ENCODE results near the gene CCT8L2. TPM values are rescaled to one million over a fixed set of nuclear protein-coding genes. Genes with fewer than 3 reads are reported as not detected.
"Not testable (repeated sequence)": the region's sequence is repeated elsewhere in the genome, so short reads cannot be mapped to it uniquely, and the experiment has no call there.

The CCT8L2 gene, protein sequence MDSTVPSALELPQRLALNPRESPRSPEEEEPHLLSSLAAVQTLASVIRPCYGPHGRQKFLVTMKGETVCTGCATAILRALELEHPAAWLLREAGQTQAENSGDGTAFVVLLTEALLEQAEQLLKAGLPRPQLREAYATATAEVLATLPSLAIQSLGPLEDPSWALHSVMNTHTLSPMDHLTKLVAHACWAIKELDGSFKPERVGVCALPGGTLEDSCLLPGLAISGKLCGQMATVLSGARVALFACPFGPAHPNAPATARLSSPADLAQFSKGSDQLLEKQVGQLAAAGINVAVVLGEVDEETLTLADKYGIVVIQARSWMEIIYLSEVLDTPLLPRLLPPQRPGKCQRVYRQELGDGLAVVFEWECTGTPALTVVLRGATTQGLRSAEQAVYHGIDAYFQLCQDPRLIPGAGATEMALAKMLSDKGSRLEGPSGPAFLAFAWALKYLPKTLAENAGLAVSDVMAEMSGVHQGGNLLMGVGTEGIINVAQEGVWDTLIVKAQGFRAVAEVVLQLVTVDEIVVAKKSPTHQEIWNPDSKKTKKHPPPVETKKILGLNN
- total RNA-seq = not detected in 2 replicates

GRCh38 chr22:16592710-16593109, at the start of gene CCT8L2:
Gene CCT8L2 (minus strand): TSS chr22:16592810. CDS start chr22:16592550, 260 bp downstream.
- DNase-seq (ENCODE audit: extremely low read depth, low read depth, low spot score) = not testable (repeated sequence)

DNA sequence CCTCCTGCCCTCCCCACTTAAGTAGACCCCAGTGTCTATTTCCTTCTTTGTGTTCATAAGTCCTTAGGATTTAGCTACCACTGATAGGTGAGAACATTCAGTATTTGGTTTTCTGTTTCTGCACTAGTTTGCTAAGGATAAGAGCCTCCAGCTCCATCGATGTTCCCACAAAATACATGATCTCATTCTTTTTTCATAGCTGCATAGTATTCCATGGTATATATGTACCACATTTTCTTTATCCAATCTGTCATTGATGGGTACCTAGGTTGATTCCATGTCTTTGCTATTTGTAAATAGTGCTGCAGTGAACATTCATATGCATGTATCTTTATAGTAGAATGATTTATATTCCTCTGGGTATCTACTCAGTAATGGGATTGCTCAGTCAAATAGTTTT, 42.8 kb upstream of the CCT8L2 start:
- DNase-seq (ENCODE audit: extremely low read depth, low read depth, low spot score) = not testable (repeated sequence)

- not testable (repeated sequence) for DNase-seq (ENCODE audit: extremely low read depth, low read depth, low spot score)
Measured at GRCh38 chr22:16634092-16634491, 41.5 kb upstream of the CCT8L2 start.

DNA sequence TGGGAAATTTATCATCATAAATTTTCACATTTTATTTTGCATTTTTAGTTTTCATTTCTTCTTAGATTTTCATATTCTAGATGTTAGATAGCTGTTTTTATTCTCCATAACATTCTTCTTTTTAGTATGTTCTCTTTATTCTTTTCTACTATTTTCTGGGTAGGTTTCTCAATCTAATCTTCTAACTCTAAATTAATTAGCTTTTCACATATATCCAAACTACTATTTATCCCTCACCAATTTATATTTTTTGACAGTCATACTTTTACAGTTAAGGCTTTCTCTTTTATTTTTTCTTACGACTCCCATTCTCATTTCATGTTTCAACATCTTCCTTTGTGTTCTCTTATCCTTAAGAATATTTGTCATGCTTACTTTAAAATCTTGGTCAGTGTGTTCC, 35.9 kb upstream of the CCT8L2 start:
- not testable (repeated sequence) for DNase-seq (ENCODE audit: extremely low read depth, low read depth, low spot score)

- not testable (repeated sequence) for DNase-seq (ENCODE audit: extremely low read depth, low read depth, low spot score)
Measured at GRCh38 chr22:16625018-16625417, 32.4 kb upstream of the CCT8L2 start.

- not testable (repeated sequence) for DNase-seq (ENCODE audit: extremely low read depth, low read depth, low spot score)
Measured at GRCh38 chr22:16623595-16623994, 31.0 kb upstream of the CCT8L2 start.

DNA sequence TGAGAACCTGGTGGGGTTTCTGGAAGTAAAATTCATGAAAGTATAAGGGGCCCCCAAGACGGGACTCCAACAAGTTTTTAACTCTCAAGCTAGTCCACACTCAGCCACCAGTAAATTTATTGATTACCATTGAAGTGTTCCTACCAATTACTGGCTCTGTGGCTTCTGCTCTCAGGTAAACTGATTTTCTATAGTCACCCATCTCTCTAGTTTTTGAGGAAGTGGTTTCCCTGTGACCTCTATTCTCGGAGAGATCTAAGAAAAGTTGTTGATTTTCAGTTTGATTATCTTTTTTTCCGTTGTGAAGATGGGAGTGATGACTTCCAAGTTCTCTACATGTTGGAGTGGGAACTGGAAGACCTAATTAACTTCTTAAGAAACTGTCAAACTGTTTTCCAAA, 24.9 kb upstream of the CCT8L2 start:
- not testable (repeated sequence) for DNase-seq (ENCODE audit: extremely low read depth, low read depth, low spot score)

- not testable (repeated sequence) for DNase-seq (ENCODE audit: extremely low read depth, low read depth, low spot score)
Measured at GRCh38 chr22:16616390-16616938, 23.9 kb upstream of the CCT8L2 start.

- DNase-seq (ENCODE audit: extremely low read depth, low read depth, low spot score) = not testable (repeated sequence)
Measured at GRCh38 chr22:16615606-16616245, 23.1 kb upstream of the CCT8L2 start.

GRCh38 chr22:16609548-16610261, 17.1 kb upstream of the CCT8L2 start:
- DNase-seq (ENCODE audit: extremely low read depth, low read depth, low spot score) = no peak

GRCh38 chr22:16608931-16609330, 16.3 kb upstream of the CCT8L2 start:
- no peak for DNase-seq (ENCODE audit: extremely low read depth, low read depth, low spot score)

DNA sequence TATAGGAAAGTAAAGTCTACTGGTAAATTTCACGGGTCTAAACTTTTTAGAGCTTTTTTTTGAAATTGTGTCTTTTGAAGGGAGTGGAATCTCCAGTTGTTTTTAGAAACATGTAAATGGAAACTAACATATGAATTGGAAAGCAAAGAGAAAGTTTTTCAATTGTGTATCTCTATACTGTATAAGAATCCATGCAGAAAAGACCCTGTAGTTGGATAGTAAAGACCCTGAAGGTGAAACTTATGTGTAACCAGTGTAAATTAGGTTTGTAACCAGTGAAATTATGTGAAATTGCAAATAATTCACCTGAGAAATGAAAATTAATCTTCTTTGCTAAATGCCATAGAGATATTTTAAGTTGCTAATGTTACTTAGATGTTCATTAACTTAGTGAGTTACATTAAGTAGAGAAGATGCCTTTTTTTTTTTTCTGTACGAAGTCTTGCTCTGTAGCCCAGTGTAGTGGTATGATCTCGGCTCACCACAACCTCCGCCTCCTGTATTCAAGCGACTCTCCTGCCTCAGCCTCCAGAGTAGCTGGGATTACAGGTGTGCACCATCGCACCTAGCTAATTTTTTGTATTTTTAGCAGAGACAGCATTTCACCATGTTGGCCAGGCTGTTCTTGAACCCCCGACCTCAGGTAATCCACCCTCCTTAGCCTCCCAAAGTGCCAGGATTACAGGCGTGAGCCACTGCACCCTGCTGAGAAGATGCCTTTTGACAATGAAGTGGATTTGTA, 11.8 kb upstream of the CCT8L2 start:
- DNase-seq (ENCODE audit: extremely low read depth, low read depth, low spot score) = not testable (repeated sequence)

DNA sequence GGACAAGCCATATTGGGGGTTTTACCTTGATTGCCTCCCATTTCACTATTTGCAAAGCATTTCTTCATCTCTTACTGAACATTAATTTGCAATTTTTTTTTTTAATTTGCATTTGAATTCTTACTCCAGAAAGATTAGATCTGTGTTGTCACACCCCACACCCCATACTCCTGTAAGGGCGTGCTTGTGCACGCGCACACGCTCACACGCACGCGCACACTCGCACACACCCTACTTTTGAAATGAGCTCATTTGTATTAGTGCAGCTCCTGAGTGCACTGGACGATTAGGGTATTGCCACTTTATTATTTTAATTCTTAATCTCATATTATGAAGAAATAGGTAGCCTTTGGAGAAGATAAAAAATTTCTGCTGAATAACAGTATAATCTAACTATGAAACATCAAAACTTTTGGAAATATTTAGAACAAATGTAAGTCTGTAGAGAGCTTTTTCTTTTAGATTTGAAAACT, 11.2 kb upstream of the CCT8L2 start:
- DNase-seq (ENCODE audit: extremely low read depth, low read depth, low spot score) = not testable (repeated sequence)

DNA sequence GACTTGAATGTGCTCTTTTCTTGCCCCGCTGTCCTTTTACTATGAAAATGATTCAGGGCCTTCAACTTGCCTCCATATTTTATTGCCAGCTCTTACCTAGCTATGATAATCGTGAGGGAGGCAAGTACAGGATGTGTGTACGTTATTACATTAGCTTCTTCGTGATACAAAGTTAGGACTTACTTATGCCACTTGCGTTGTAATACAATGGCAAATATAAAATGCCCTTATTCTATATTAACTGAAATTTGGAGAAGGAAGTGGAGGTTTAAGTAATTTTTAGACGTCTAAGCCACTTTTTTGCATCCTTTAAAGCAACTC, 10.8 kb upstream of the CCT8L2 start:
- no peak for DNase-seq (ENCODE audit: extremely low read depth, low read depth, low spot score)

- DNase-seq (ENCODE audit: extremely low read depth, low read depth, low spot score) = not testable (repeated sequence)
Measured at GRCh38 chr22:16602728-16603447, 10.3 kb upstream of the CCT8L2 start.

DNA sequence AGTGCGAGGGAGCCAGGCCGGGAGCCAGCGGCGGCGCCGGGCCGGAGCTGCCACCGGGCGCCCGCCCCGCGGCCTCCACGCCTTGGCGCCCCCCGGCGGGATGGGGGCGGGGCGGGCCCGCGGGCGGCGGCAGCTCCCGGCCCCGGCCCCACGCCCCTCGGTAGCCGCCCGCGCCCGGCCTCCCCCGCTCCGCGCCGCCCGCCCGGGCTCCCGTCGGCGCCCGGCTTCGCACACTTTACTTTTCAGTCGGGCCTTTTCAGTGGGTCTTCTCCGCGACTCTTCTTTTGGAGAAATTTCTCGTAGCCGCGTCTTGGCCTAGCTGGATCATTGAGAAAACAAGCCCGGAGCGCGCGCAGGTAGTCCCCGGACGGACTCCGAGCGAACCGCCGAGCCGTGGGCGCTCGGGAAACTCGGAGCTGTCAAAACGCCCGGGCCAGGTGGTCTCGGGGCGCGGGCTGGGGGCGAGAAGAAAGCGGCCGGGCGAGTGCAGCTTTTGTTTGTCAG, 9.7 kb upstream of the CCT8L2 start:
- not testable (repeated sequence) for DNase-seq (ENCODE audit: extremely low read depth, low read depth, low spot score)

DNA sequence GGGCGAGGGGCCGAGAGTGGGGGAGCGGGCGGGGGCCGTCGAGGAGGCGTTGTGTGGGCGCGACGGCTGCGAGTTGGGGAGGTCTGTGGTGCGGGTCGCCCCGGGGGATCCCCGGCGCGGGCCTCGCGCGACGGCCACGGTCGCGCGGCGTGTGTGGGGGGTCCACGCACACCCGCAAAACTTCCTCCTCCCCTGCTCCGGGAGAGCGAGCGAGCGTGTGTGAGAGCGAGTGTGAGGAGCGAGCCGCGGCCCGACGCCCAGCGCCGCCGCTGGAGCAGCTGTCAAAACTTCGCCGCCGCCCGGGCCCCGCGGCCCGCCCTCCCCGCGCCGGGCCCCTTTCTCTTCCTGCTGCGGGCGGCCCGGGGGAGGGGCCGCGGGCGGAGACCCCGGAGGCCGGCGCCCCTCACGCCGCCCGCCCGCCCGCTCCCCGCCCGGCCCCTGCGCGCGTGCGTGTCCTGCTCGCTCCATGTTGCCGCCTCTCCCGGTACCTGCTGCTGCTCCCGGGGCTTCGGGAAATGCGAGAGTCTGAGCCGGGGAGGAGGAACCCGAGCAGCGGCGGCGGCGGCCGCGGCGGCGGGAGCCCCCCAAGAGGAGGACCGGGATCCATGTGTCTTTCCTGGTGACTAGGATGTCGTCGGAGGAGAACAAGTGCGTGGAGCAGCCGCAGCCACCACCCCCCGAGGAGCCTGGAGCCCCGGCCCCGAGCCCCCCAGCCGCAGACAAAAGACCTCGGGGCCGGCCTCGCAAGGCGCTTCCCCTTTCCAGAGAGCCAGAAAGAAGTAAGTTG, 9.0 kb upstream of the CCT8L2 start:
- DNase-seq (ENCODE audit: extremely low read depth, low read depth, low spot score) = no peak

- not testable (repeated sequence) for DNase-seq (ENCODE audit: extremely low read depth, low read depth, low spot score)
Measured at GRCh38 chr22:16600644-16601436, 8.2 kb upstream of the CCT8L2 start.

Data from glomerular endothelial cell (primary cell).